Thyroid gland (tissue), 4 donors: ENCODE data around the gene METAP2. TPM values are rescaled to one million over a fixed set of nuclear protein-coding genes. Genes with fewer than 3 reads are reported as not detected.
A peak's percentile ranks its signal among the peaks of the same experiment; 100 is the strongest.
"Not testable (repeated sequence)": the region's sequence is repeated elsewhere in the genome, so short reads cannot be mapped to it uniquely, and the experiment has no call there.

Source experiments
- DNase-seq, 2 donors: peaks; one replicate each; pipeline ENCODE4 v3.0.0-alpha.2; 2019
- H3K27ac ChIP-seq, 3 donors: fragments of 200-600 bp; sonication (generic); 1 replicate in 2 of 3; 2 replicates in 1 of 3; pipeline ENCODE4 v1.5.1; 2016 to 2019; ENCODE audit warnings: mild to moderate bottlenecking in 1 of 3, moderate library complexity in 1 of 3
- H3K27me3 ChIP-seq: fragments of 200-600 bp; sonication (generic); one replicate; pipeline ENCODE4 v1.5.1; 2019
- H3K36me3 ChIP-seq, 2 donors: fragments of 200-600 bp; sonication (generic); one replicate each; pipeline ENCODE4 v1.5.1; 2016 to 2019
- H3K4me1 ChIP-seq, 2 donors: fragments of 200-600 bp; sonication (generic); one replicate each; pipeline ENCODE4 v1.5.1; 2017 to 2019
- H3K4me3 ChIP-seq, 3 donors: fragments of 200-600 bp; sonication (generic); replicated peaks in 1 of 3; 1 replicate in 2 of 3; 2 replicates in 1 of 3; pipeline ENCODE4 v1.5.1; 2016; ENCODE audit warnings: mild to moderate bottlenecking in 1 of 3
- H3K9me3 ChIP-seq: fragments of 200-600 bp; sonication (generic); one replicate; pipeline ENCODE4 v1.5.1; 2017
- CTCF ChIP-seq, 6 experiments: fragments of 200-600 bp in 3 of 6; fragments of 450-650 bp in 3 of 6; sonication (generic) in 3 of 6; IDR thresholded peaks; one replicate each; pipeline ENCODE4 v1.5.1; 2016 to 2019; ENCODE audit warnings: antibody characterized with exemption in 6 of 6, mild to moderate bottlenecking in 2 of 6, inconsistent platforms in 1 of 6, moderate library complexity in 1 of 6
- POLR2A ChIP-seq, 2 donors: fragments of 450-650 bp; IDR thresholded peaks; one replicate each; pipeline ENCODE4 v1.6.1; 2017; ENCODE audit warnings: antibody characterized with exemption in 2 of 2, mild to moderate bottlenecking in 2 of 2, moderate library complexity in 1 of 2
- WGBS, 2 donors: methylation state at CpG; one replicate each; pipeline ENCODE4 v1.1.5; 2017; 5-methylcytosine and 5-hydroxymethylcytosine counted together
- intact Hi-C: fragments of 100-400 bp; cut with DNase I; formaldehyde crosslinking; loops from one replicate; pipeline ENCODE4 v1.15.1; 2023
- total RNA-seq, 4 donors: library from RNA; depleted of rRNA; stranded (reverse); fragments of >200 nt; gene quantifications; one replicate each; pipeline ENCODE4 v1.2.3, GENCODE V29; 2016

METAP2 gene
- total RNA-seq, 4 donors from 2014 or later = 46.1 to 64.9 (median 54.9) TPM

GRCh38 chr12:95445884-95446505, 28.0 kb upstream of the METAP2 start:
- no peak for TF ChIP-seq CTCF (IDR thresholded peaks at IDR 0.05)
- no peak for TF ChIP-seq POLR2A (IDR thresholded peaks at IDR 0.05)
- intact Hi-C loops = no loop called here
- H3K4me1 ChIP-seq = no peaks in the 10 kb centered on the region
- no peak overlapping the region for H3K4me3 ChIP-seq
- no peaks in the 10 kb centered on the region for H3K27me3 ChIP-seq
- no peaks in the 10 kb centered on the region for H3K36me3 ChIP-seq
- no peaks in the 10 kb centered on the region for H3K9me3 ChIP-seq
- WGBS, 2 donors = 80 to 85% methylated on average over 8 of the region's 8 CpGs
- DNase-seq = no peak
- H3K27ac ChIP-seq = no peak overlapping the region

GRCh38 chr12:95446506-95446900, 27.4 kb upstream of the METAP2 start:
- peak; percentile 7 to 10 for DNase-seq
- no peak overlapping the region for H3K4me3 ChIP-seq

GRCh38 chr12:95449656-95450055, 24.3 kb upstream of the METAP2 start:
- H3K4me1 ChIP-seq, H3K27me3 ChIP-seq, H3K36me3 ChIP-seq, DNase-seq, intact Hi-C loops, H3K27ac ChIP-seq, H3K9me3 ChIP-seq, H3K4me3 ChIP-seq: not testable (repeated sequence)
- WGBS, 2 donors = 32 to 46% methylated on average over 1 of the region's 1 CpG

More at GRCh38 chr12:95446506-95446900, 27.4 kb upstream of the METAP2 start:
- no peak overlapping the region for H3K27ac ChIP-seq
- H3K9me3 ChIP-seq = no peaks in the 10 kb centered on the region
- H3K27me3 ChIP-seq = no peaks in the 10 kb centered on the region
- H3K4me1 ChIP-seq = no peaks in the 10 kb centered on the region
- intact Hi-C loops = no loop called here
- WGBS, 2 donors = 29 to 31% methylated on average over 21 to 22 of the region's 22 CpGs
- TF ChIP-seq CTCF (IDR thresholded peaks at IDR 0.05) (no peak), POLR2A (IDR thresholded peaks at IDR 0.05) (no peak)
- no peaks in the 10 kb centered on the region for H3K36me3 ChIP-seq

GRCh38 chr12:95452501-95452900, 21.5 kb upstream of the METAP2 start:
- H3K4me3 ChIP-seq, H3K9me3 ChIP-seq, DNase-seq, H3K4me1 ChIP-seq, H3K27ac ChIP-seq, H3K36me3 ChIP-seq, intact Hi-C loops, H3K27me3 ChIP-seq: not testable (repeated sequence)
- WGBS, 2 donors = 81 to 90% methylated on average over 2 of the region's 2 CpGs

GRCh38 chr12:95453881-95454280, 20.1 kb upstream of the METAP2 start:
- H3K4me1 ChIP-seq, H3K4me3 ChIP-seq, H3K9me3 ChIP-seq, H3K27me3 ChIP-seq, intact Hi-C loops, DNase-seq, H3K36me3 ChIP-seq, H3K27ac ChIP-seq: not testable (repeated sequence)
- WGBS, 2 donors = 57 to 100% methylated on average over 1 of the region's 1 CpG

- DNase-seq, H3K27me3 ChIP-seq, H3K27ac ChIP-seq, H3K9me3 ChIP-seq, H3K4me3 ChIP-seq, intact Hi-C loops, H3K36me3 ChIP-seq, H3K4me1 ChIP-seq: not testable (repeated sequence)
- 90 to 91% methylated on average over 5 to 6 of the region's 6 CpGs for WGBS, 2 donors
Measured at GRCh38 chr12:95454780-95455215, 19.2 kb upstream of the METAP2 start.

- 84 to 85% methylated on average over 8 of the region's 8 CpGs for WGBS, 2 donors
Measured at GRCh38 chr12:95457605-95458004, 16.3 kb upstream of the METAP2 start.

GRCh38 chr12:95458761-95459160, 15.2 kb upstream of the METAP2 start:
- H3K27me3 ChIP-seq = no peaks in the 10 kb centered on the region
- no peak for TF ChIP-seq POLR2A (IDR thresholded peaks at IDR 0.05)
- no peak for TF ChIP-seq CTCF (IDR thresholded peaks at IDR 0.05)
- no peaks in the 10 kb centered on the region for H3K36me3 ChIP-seq
- H3K27ac ChIP-seq = no peak overlapping the region
- H3K4me1 ChIP-seq = no peaks in the 10 kb centered on the region
- DNase-seq = no peak
- H3K4me3 ChIP-seq = no peak overlapping the region
- H3K9me3 ChIP-seq = no peaks in the 10 kb centered on the region
- WGBS, 2 donors = 53 to 67% methylated on average over 2 of the region's 2 CpGs
- intact Hi-C loops = no loop called here

More at GRCh38 chr12:95457605-95458004, 16.3 kb upstream of the METAP2 start:
- intact Hi-C loops, H3K9me3 ChIP-seq, H3K27ac ChIP-seq, DNase-seq, H3K27me3 ChIP-seq, H3K4me3 ChIP-seq, H3K36me3 ChIP-seq, H3K4me1 ChIP-seq: not testable (repeated sequence)
